ENCODE measurements around the gene NUP98.

The NUP98 gene

DNA sequence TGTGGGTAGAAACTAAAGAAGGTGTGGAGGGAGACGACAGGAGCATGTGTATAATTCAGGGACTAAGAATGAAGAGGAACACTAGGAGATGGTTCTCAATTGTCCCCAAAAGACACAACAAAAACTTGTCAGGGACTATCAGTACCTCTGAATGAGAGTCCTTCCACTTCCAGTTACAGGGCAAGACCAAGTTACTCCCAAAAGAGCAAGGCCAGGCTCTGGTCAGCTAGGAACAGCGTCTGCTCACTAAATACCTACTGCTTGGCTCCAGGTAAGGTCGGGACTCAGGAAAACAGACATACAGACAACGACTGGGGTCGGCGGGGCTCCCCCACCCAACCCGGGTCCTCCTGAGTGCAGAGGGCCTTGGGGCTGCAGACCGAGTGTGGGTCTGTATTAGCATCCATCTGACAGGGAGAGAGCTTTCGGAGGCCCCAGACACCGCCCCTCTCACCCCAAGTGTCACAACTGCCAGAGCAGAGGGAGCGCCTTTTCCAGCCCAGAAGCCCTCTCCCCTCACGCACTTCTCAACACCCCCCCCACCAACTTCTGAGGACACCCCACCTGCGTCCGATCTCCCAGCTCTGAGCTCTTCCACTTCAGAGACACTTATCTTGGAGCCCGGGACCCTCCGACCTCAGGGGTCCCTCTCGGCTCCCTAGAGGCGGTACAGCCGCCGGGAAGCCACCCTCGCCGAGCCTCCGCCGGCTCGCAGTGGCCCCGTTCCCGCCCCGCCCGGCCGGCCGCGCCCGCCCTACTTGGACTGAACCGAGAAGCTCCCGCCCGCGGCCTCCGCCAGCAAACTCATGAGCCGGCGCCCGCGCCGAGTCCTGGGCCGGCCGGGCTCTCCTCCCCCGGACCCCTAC is 42.9 kb upstream of the NUP98 start:
- Histone ChIP-seq H3K9ac (ENCODE audit: low read depth, low read length) (peak overlapping the region; percentile 76), H3K79me2 (ENCODE audit: insufficient read depth, low read length) (peaks cover 67% of the 10 kb centered on the region), H3K4me2 (ENCODE audit: insufficient read depth, low read length) (peak overlapping the region; percentile 78), H3K9me3 (ENCODE audit: insufficient read depth, low read length, severe bottlenecking) (no peaks in the 10 kb centered on the region), H4K20me1 (ENCODE audit: insufficient read depth, low read length) (peaks cover 42% of the 10 kb centered on the region), H3K4me1 (ENCODE audit: insufficient read depth, low read length) (peaks cover 51% of the 10 kb centered on the region), H3K27me3 (ENCODE audit: insufficient read depth, low read length, poor library complexity) (no peaks in the 10 kb centered on the region), H3K36me3 (ENCODE audit: insufficient read depth, low read length) (peaks cover 14% of the 10 kb centered on the region), H3K4me3 (ENCODE audit: low read depth in 1 of 2, low read length in 2 of 2) (peak overlapping the region; percentile 74 to 81; a peak in 3 of 4 replicates), H2AFZ (ENCODE audit: low read depth, low read length) (peak overlapping the region; percentile 41; the same call in 1 of the 2 replicates), H3K27ac (ENCODE audit: low read length) (peak overlapping the region; percentile 93)
- DNase-seq (peak; percentile 52), ATAC-seq (ENCODE audit: insufficient read depth, low read depth) (peak; percentile 10)
- TF ChIP-seq EZH2 (IDR thresholded peaks at IDR 0.05; ENCODE audit: borderline replicate concordance, low read depth, low read length, severe bottlenecking) = no peak
- TF ChIP-seq, protein P1, sequence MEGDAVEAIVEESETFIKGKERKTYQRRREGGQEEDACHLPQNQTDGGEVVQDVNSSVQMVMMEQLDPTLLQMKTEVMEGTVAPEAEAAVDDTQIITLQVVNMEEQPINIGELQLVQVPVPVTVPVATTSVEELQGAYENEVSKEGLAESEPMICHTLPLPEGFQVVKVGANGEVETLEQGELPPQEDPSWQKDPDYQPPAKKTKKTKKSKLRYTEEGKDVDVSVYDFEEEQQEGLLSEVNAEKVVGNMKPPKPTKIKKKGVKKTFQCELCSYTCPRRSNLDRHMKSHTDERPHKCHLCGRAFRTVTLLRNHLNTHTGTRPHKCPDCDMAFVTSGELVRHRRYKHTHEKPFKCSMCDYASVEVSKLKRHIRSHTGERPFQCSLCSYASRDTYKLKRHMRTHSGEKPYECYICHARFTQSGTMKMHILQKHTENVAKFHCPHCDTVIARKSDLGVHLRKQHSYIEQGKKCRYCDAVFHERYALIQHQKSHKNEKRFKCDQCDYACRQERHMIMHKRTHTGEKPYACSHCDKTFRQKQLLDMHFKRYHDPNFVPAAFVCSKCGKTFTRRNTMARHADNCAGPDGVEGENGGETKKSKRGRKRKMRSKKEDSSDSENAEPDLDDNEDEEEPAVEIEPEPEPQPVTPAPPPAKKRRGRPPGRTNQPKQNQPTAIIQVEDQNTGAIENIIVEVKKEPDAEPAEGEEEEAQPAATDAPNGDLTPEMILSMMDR (IDR thresholded peaks at IDR 0.05; ENCODE audit: borderline replicate concordance, extremely low read depth, low read length, poor library complexity, severe bottlenecking) = no peak

- Histone ChIP-seq H3K4me2 (ENCODE audit: insufficient read depth, low read length) (peak overlapping the region; percentile 78), H3K27ac (ENCODE audit: low read length) (peak overlapping the region; percentile 93), H3K4me1 (ENCODE audit: insufficient read depth, low read length) (peaks cover 63% of the 10 kb centered on the region), H2AFZ (ENCODE audit: low read depth, low read length) (no peak overlapping the region), H3K36me3 (ENCODE audit: insufficient read depth, low read length) (peaks cover 31% of the 10 kb centered on the region), H3K9me3 (ENCODE audit: insufficient read depth, low read length, severe bottlenecking) (no peaks in the 10 kb centered on the region), H3K27me3 (ENCODE audit: insufficient read depth, low read length, poor library complexity) (no peaks in the 10 kb centered on the region), H3K79me2 (ENCODE audit: insufficient read depth, low read length) (peaks cover 84% of the 10 kb centered on the region), H3K4me3 (ENCODE audit: low read depth in 1 of 2, low read length in 2 of 2) (peak overlapping the region; percentile 1 to 74; a peak in 3 of 4 replicates), H4K20me1 (ENCODE audit: insufficient read depth, low read length) (peaks cover 58% of the 10 kb centered on the region), H3K9ac (ENCODE audit: low read depth, low read length) (peak overlapping the region; percentile 76)
- no peak for TF ChIP-seq EZH2 (IDR thresholded peaks at IDR 0.05; ENCODE audit: borderline replicate concordance, low read depth, low read length, severe bottlenecking)
- TF ChIP-seq, protein P1 (IDR thresholded peaks at IDR 0.05; ENCODE audit: borderline replicate concordance, extremely low read depth, low read length, poor library complexity, severe bottlenecking) = no peak
- no peak for ATAC-seq (ENCODE audit: insufficient read depth, low read depth)
- DNase-seq = no peak
Measured at GRCh38 chr11:3838504-3838903, 41.1 kb upstream of the NUP98 start.

DNA sequence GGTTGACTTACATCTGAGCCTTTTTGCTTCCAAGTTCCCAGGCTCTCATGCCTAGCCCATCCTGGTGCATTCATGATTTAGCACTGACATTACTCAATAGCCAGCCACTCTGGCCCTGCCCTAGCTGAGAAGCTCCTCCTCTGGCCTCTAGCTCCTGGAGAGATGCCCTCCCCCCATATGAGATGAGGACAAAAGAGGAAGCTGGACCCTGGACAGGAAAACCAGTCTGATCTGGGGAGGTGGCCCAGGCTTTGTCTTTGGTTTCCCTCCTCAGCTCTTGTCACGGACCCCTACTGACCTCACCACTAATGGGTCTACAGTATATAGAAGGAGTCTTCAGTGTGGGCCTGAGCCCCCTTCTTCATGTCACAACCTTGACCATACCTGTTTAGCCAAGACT is 40.4 kb upstream of the NUP98 start:
- Histone ChIP-seq H3K27me3 (ENCODE audit: insufficient read depth, low read length, poor library complexity) (no peaks in the 10 kb centered on the region), H4K20me1 (ENCODE audit: insufficient read depth, low read length) (peaks cover 64% of the 10 kb centered on the region), H3K4me3 (ENCODE audit: low read depth in 1 of 2, low read length in 2 of 2) (no peak overlapping the region), H3K36me3 (ENCODE audit: insufficient read depth, low read length) (peaks cover 37% of the 10 kb centered on the region), H3K9me3 (ENCODE audit: insufficient read depth, low read length, severe bottlenecking) (no peaks in the 10 kb centered on the region), H3K4me1 (ENCODE audit: insufficient read depth, low read length) (peaks cover 65% of the 10 kb centered on the region), H3K4me2 (ENCODE audit: insufficient read depth, low read length) (peak overlapping the region; percentile 78), H3K79me2 (ENCODE audit: insufficient read depth, low read length) (peaks cover 91% of the 10 kb centered on the region), H2AFZ (ENCODE audit: low read depth, low read length) (no peak overlapping the region), H3K27ac (ENCODE audit: low read length) (peak overlapping the region; percentile 93), H3K9ac (ENCODE audit: low read depth, low read length) (0 out of 2 replicates have a peak overlapping the region, but pooled peaks have one; percentile 76)
- no peak for TF ChIP-seq EZH2 (IDR thresholded peaks at IDR 0.05; ENCODE audit: borderline replicate concordance, low read depth, low read length, severe bottlenecking)
- TF ChIP-seq, protein P1 (IDR thresholded peaks at IDR 0.05; ENCODE audit: borderline replicate concordance, extremely low read depth, low read length, poor library complexity, severe bottlenecking) = no peak
- ATAC-seq (ENCODE audit: insufficient read depth, low read depth) = no peak
- no peak for DNase-seq

Measured in DND-41 (cell line).